IMR-90 (cell line): ENCODE results near the gene NSUN6. TPM values are rescaled to one million over a fixed set of nuclear protein-coding genes. Genes with fewer than 3 reads are reported as not detected.

Source experiments
- ATAC-seq: fragments of 200-7000 bp; cut with Tn5 transposase; 2 replicates; pipeline ENCODE4 v1.9.1; 2020; ENCODE audit warnings: low read depth, mild to moderate bottlenecking, moderate library complexity
- BruUV-seq: library from RNA; stranded (reverse); fragments of 400-500 nt; replicated peaks from 2 replicates; lab custom pipeline; 2021; lab: Mats Ljungman, UMichigan
- CTCF ChIA-PET: fragments of 300-600 bp; formaldehyde crosslinking; extraction: SDS; loops from one replicate; lab custom pipeline; 2021; ENCODE audit warnings: antibody characterized with exemption; lab: Yijun Ruan, JAX
- POLR2A ChIA-PET: fragments of 300-600 bp; sonication (Branson Sonifier 250); formaldehyde crosslinking; loops from one replicate; lab custom pipeline; 2022; ENCODE audit warnings: antibody characterized with exemption; ENCODE audit not compliant: unreplicated experiment; lab: Charles Lee
- DNase-seq: peaks from one replicate; pipeline ENCODE4 v3.0.0; 2013
- H2AFZ ChIP-seq: replicated peaks from 2 replicates; pipeline ENCODE3; 2013; ENCODE audit warnings: low read length, mild to moderate bottlenecking; ENCODE audit not compliant: poor library complexity
- H2AK5ac ChIP-seq: 2 replicates; pipeline ENCODE4 v1.6.1; 2013; ENCODE audit warnings: low read depth, low read length, inconsistent platforms
- H2AK9ac ChIP-seq: replicated peaks from 2 replicates; pipeline ENCODE3; 2013; ENCODE audit warnings: mild to moderate bottlenecking, low read depth, low read length, moderate library complexity; ENCODE audit not compliant: poor library complexity
- H2BK120ac ChIP-seq: 2 replicates; pipeline ENCODE4 v1.6.1; 2013; ENCODE audit warnings: low read depth, low read length, inconsistent platforms
- H2BK15ac ChIP-seq: 3 replicates; pipeline ENCODE4 v1.6.1; 2013; ENCODE audit warnings: low read depth, low read length, inconsistent platforms
- H2BK20ac ChIP-seq: 2 replicates; pipeline ENCODE4 v1.6.1; 2013; ENCODE audit warnings: low read depth, mild to moderate bottlenecking, inconsistent platforms, low read length, moderate library complexity
- H2BK5ac ChIP-seq: 2 replicates; pipeline ENCODE4 v1.6.1; 2013; ENCODE audit warnings: mild to moderate bottlenecking, low read depth, low read length, inconsistent platforms; ENCODE audit not compliant: poor library complexity, severe bottlenecking
- H3K14ac ChIP-seq: replicated peaks from 2 replicates; pipeline ENCODE4 v1.6.1; 2013; ENCODE audit warnings: low read depth, low read length, inconsistent platforms
- H3K18ac ChIP-seq: 2 replicates; pipeline ENCODE4 v1.6.1; 2013; ENCODE audit warnings: low read depth, low read length, control low read depth
- H3K23ac ChIP-seq: 2 replicates; pipeline ENCODE4 v1.6.1; 2013; ENCODE audit warnings: low read depth, low read length, inconsistent platforms
- H3K27ac ChIP-seq: 2 replicates; pipeline ENCODE4 v1.5.1; 2013; ENCODE audit warnings: mild to moderate bottlenecking, control low read depth, low read length; ENCODE audit not compliant: insufficient read depth
- H3K27me3 ChIP-seq: 2 replicates; pipeline ENCODE4 v1.6.1; 2013; ENCODE audit warnings: low read length; ENCODE audit not compliant: control insufficient read depth, insufficient read depth
- H3K36me3 ChIP-seq: 2 replicates; pipeline ENCODE4 v1.6.1; 2013; ENCODE audit warnings: low read length, mixed read lengths; ENCODE audit not compliant: control insufficient read depth, insufficient read depth
- H3K4ac ChIP-seq: 2 replicates; pipeline ENCODE4 v1.6.1; 2013; ENCODE audit warnings: low read depth, low read length, inconsistent platforms
- H3K4me1 ChIP-seq: 2 replicates; pipeline ENCODE4 v1.6.1; 2013; ENCODE audit warnings: low read length, mixed read lengths; ENCODE audit not compliant: control insufficient read depth, insufficient read depth
- H3K4me2 ChIP-seq: 2 replicates; pipeline ENCODE4 v1.6.1; 2013; ENCODE audit warnings: low read depth, mild to moderate bottlenecking, control low read depth, low read length, moderate library complexity
- H3K4me3 ChIP-seq: 2 replicates; pipeline ENCODE4 v1.5.1; 2013; ENCODE audit warnings: low read depth, mild to moderate bottlenecking, control low read depth, low read length, moderate library complexity; ENCODE audit not compliant: insufficient read depth
- H3K56ac ChIP-seq: 2 replicates; pipeline ENCODE4 v1.6.1; 2013; ENCODE audit warnings: low read length, inconsistent platforms; ENCODE audit not compliant: insufficient read depth; ENCODE audit errors: extremely low read depth
- H3K79me1 ChIP-seq, 2 experiments: 2 replicates each; pipeline ENCODE4 v1.6.1; 2013; ENCODE audit warnings: low read length in 2 of 2, inconsistent platforms in 1 of 2, low read depth in 1 of 2
- H3K9ac ChIP-seq: 2 replicates; pipeline ENCODE4 v1.6.1; 2013; ENCODE audit warnings: low read depth, low read length, control low read depth
- H3K9me1 ChIP-seq: 2 replicates; pipeline ENCODE4 v1.6.1; 2013; ENCODE audit warnings: low read length, inconsistent platforms; ENCODE audit not compliant: insufficient read depth
- H3K9me3 ChIP-seq: 2 replicates; pipeline ENCODE4 v1.6.1; 2013; ENCODE audit warnings: low read length; ENCODE audit not compliant: control insufficient read depth, insufficient read depth
- H4K20me1 ChIP-seq: 2 replicates; pipeline ENCODE4 v1.6.1; 2013; ENCODE audit warnings: low read length, inconsistent platforms; ENCODE audit not compliant: insufficient read depth
- H4K5ac ChIP-seq: 2 replicates; pipeline ENCODE4 v1.6.1; 2013; ENCODE audit warnings: mild to moderate bottlenecking, low read depth, low read length, control low read depth
- H4K8ac ChIP-seq, 2 experiments: 2 replicates each; pipeline ENCODE4 v1.6.1; 2013; ENCODE audit warnings: low read depth in 2 of 2, low read length in 2 of 2, control low read depth in 1 of 2, inconsistent platforms in 1 of 2
- H4K91ac ChIP-seq: 2 replicates; pipeline ENCODE4 v1.6.1; 2013; ENCODE audit warnings: low read depth, low read length, inconsistent platforms; ENCODE audit not compliant: insufficient read depth
- CTCF ChIP-seq: conservative IDR thresholded peaks from 2 replicates; pipeline ENCODE4 v1.5.1; 2012; ENCODE audit warnings: mild to moderate bottlenecking, low read depth, low read length, improper control_type of control experiment
- FOS ChIP-seq: fragments of 150-350 bp; IDR thresholded peaks from 2 replicates; pipeline ENCODE4 v1.6.1; 2016; ENCODE audit warnings: low read depth, low read length
- MAFK ChIP-seq: IDR thresholded peaks from 2 replicates; pipeline ENCODE4 v1.6.1; 2012; ENCODE audit warnings: low read depth, low read length, improper control_type of control experiment
- NFE2L2 ChIP-seq: fragments of 150-350 bp; IDR thresholded peaks from 2 replicates; pipeline ENCODE4 v1.6.1; 2016; ENCODE audit warnings: low read depth, mild to moderate bottlenecking, low read length
- POLR2A ChIP-seq: IDR thresholded peaks from 2 replicates; pipeline ENCODE4 v1.6.1; 2012; ENCODE audit warnings: mild to moderate bottlenecking, low read depth, low read length
- RAD21 ChIP-seq: IDR thresholded peaks from 2 replicates; pipeline ENCODE4 v1.6.1; 2012; ENCODE audit warnings: low read length, improper control_type of control experiment
- SMC3 ChIP-seq: fragments of 150-350 bp; IDR thresholded peaks from 2 replicates; pipeline ENCODE4 v1.6.1; 2016; ENCODE audit warnings: low read depth, mild to moderate bottlenecking, antibody characterized with exemption, low read length, moderate library complexity
- USF2 ChIP-seq: fragments of 150-350 bp; IDR thresholded peaks from 2 replicates; pipeline ENCODE4 v1.6.1; 2017; ENCODE audit warnings: mild to moderate bottlenecking, antibody characterized with exemption, low read length, low read depth
- WGBS, 2 experiments: methylation state at CpG; one replicate each; pipeline versions ENCODE4 v1.1.5 to v1.1.7; 2013; ENCODE audit warnings: missing lambda C conversion rate in 2 of 2; ENCODE audit not compliant: insufficient read length in 1 of 2; ENCODE audit errors: extremely low coverage in 2 of 2; 5-methylcytosine and 5-hydroxymethylcytosine counted together
- dilution Hi-C: fragments of 300-500 bp; cut with HindIII; formaldehyde crosslinking; loops from one replicate; pipeline ENCODE4 v1.14.3; 2018; ENCODE audit warnings: low sequenced_read_pairs; ENCODE audit not compliant: unreplicated experiment
- in situ Hi-C: fragments of 300-500 bp; cut with MboI; formaldehyde crosslinking; loops from 3 replicates; pipeline ENCODE4 v1.14.3; 2019; ENCODE audit warnings: low sequenced_read_pairs, inconsistent platforms, mixed read lengths
- intact Hi-C: fragments of 100-400 bp; cut with micrococcal nuclease; formaldehyde crosslinking; loops from 2 replicates; pipeline ENCODE4 v1.10.0; 2022
- polyA plus RNA-seq, 3 experiments: library from polyadenylated mRNA; depleted of rRNA; stranded (reverse); fragments of >200 nt; gene quantifications; 2 replicates each; pipeline ENCODE4 v1.2.3, GENCODE V29; 2012; ENCODE audit warnings: low replicate concordance in 1 of 3
- total RNA-seq: library from RNA; depleted of rRNA; stranded (reverse); fragments of >200 nt; gene quantifications from 2 replicates; pipeline ENCODE4 v1.2.3, GENCODE V29; 2012

NSUN6 gene
- total and polyA plus RNA-seq, 2 of the 4 experiments (the other 2 are of a cell fraction): 4.6 to 11.5 TPM

DNA sequence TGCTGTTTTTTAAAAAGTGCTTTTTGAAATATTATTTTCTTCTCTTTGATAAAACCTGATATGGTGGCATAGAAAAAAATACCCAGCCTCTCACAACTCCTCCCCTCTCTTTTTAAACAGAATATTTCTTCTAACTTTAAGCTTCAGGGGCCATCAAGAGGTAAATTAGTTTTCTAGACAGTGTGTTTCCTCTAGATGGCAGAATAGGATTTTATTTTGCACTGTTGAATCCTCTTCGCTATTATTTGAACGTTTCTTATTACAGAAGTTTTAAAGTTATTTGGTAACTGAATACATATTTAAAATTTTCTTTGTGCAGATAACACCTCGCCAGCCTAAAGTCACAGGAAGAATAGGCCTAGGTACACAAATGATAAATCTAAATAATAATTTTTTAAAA lies 38.1 kb upstream of the NSUN6 start:
- no peak overlapping the region for H3K14ac ChIP-seq
- no peak overlapping the region for H3K4ac ChIP-seq
- no peaks in the 10 kb centered on the region for H3K27me3 ChIP-seq
- no peaks in the 10 kb centered on the region for H3K9me1 ChIP-seq
- ChIA-PET POLR2A (no interaction called here), CTCF (interaction anchor here (0.6 to 1.3 kb wide), 3 partner anchors 12 to 1085 kb away, joined by 3 to 4 read pairs (median 3); no protein-coding TSS in a partner anchor)
- no peak overlapping the region for H3K18ac ChIP-seq
- DNase-seq (peak; percentile 65), ATAC-seq (peak; percentile 87)
- in situ Hi-C loops (loop anchor here (10.0 to 25.0 kb wide), 2 partner anchors 945 to 1098 kb away; no protein-coding TSS in a partner anchor), dilution Hi-C loops (no loop called here), intact Hi-C loops (loop anchor here (2.0 kb wide), 2 partner anchors 725 to 1127 kb away; partner anchors contain the start of gene PLXDC2)
- no peaks in the 10 kb centered on the region for H3K9me3 ChIP-seq
- TF ChIP-seq USF2: no peak
- peak; percentile 70 for TF ChIP-seq CTCF
- no peak for TF ChIP-seq FOS
- TF ChIP-seq NFE2L2: no peak
- peak; percentile 62; the same call in 1 of the 2 replicates for TF ChIP-seq SMC3
- no peak for TF ChIP-seq POLR2A
- peak; percentile 76 for TF ChIP-seq RAD21
- TF ChIP-seq MAFK: no peak
- H3K27ac ChIP-seq: no peak overlapping the region
- H2BK20ac ChIP-seq: no peak overlapping the region
- H4K8ac ChIP-seq: no peak overlapping the region
- WGBS, 2 experiments: no CpG with 5 or more reads among the region's 3 CpGs
- H2BK120ac ChIP-seq: no peak overlapping the region
- H3K9ac ChIP-seq: no peak overlapping the region
- H3K4me2 ChIP-seq: no peak overlapping the region
- H2BK15ac ChIP-seq: no peak overlapping the region
- BruUV-seq: no TSS peak
- H2BK5ac ChIP-seq: no peak overlapping the region
- no peaks in the 10 kb centered on the region for H3K36me3 ChIP-seq
- no peaks in the 10 kb centered on the region for H3K79me1 ChIP-seq
- H2AK9ac ChIP-seq: no peak overlapping the region
- H3K4me1 ChIP-seq: no peaks in the 10 kb centered on the region; the same call in 1 of the 2 replicates
- H3K56ac ChIP-seq: no peak overlapping the region
- no peak overlapping the region for H3K4me3 ChIP-seq
- no peak overlapping the region for H2AK5ac ChIP-seq
- H4K20me1 ChIP-seq: no peaks in the 10 kb centered on the region
- no peak overlapping the region for H3K23ac ChIP-seq
- no peak overlapping the region for H2AFZ ChIP-seq
- H4K91ac ChIP-seq: no peak overlapping the region
- no peak overlapping the region for H4K5ac ChIP-seq
